Neural cell (in vitro differentiated cells): ENCODE data around the gene PPP2R3A. TPM values are rescaled to one million over a fixed set of nuclear protein-coding genes. Genes with fewer than 3 reads are reported as not detected.

Experiments used
- H2AFZ ChIP-seq: fragments of 200-600, 300-800 bp; sonication (generic), shearing (Covaris generic); 2 replicates; pipeline ENCODE4 v1.6.0; 2014; ENCODE audit warnings: low read depth, mild to moderate bottlenecking, antibody characterized with exemption, low read length, moderate library complexity
- H3F3A ChIP-seq: fragments of 200-600 bp; shearing (Covaris generic); 2 replicates; pipeline ENCODE4 v1.6.1; 2016; ENCODE audit warnings: mild to moderate bottlenecking, moderate library complexity, mixed read lengths, antibody characterized with exemption, low read length; ENCODE audit not compliant: insufficient read depth, poor library complexity, severe bottlenecking
- H3K27ac ChIP-seq: fragments of 200-600, 300-800 bp; sonication (generic), shearing (Covaris generic); 2 replicates; pipeline ENCODE4 v1.5.1; 2014; ENCODE audit warnings: mild to moderate bottlenecking, low read length, moderate library complexity
- H3K27me3 ChIP-seq: fragments of 300-800, 200-600 bp; sonication (generic), shearing (Covaris generic); 2 replicates; pipeline ENCODE4 v1.6.0; 2014; ENCODE audit warnings: mild to moderate bottlenecking, low read depth, low read length, moderate library complexity; ENCODE audit not compliant: insufficient read depth
- H3K36me3 ChIP-seq: fragments of 300-800, 200-600 bp; sonication (generic), shearing (Covaris generic); 2 replicates; pipeline ENCODE4 v1.5.1; 2014; ENCODE audit warnings: mild to moderate bottlenecking, antibody characterized with exemption, low read length, moderate library complexity; ENCODE audit not compliant: insufficient read depth
- H3K4me2 ChIP-seq: fragments of 300-800, 200-600 bp; sonication (generic), shearing (Covaris generic); 2 replicates; pipeline ENCODE4 v1.6.0; 2014; ENCODE audit warnings: mild to moderate bottlenecking, low read length
- H3K4me3 ChIP-seq: fragments of 300-800, 200-600 bp; sonication (generic), shearing (Covaris generic); 2 replicates; pipeline ENCODE4 v1.5.1; 2014; ENCODE audit warnings: mild to moderate bottlenecking, low read length, moderate library complexity
- H3K79me2 ChIP-seq: fragments of 200-600 bp; shearing (Covaris generic); replicated peaks from 2 replicates; pipeline ENCODE4 v1.6.0; 2014; ENCODE audit warnings: mild to moderate bottlenecking, low read length, moderate library complexity; ENCODE audit not compliant: insufficient read depth
- H3K9ac ChIP-seq: fragments of 300-800, 200-600 bp; sonication (generic), shearing (Covaris generic); 2 replicates; pipeline ENCODE4 v1.6.1; 2016; ENCODE audit warnings: mild to moderate bottlenecking, low read length, mixed read lengths
- H3K9me2 ChIP-seq: fragments of 200-600 bp; shearing (Covaris generic); 2 replicates; pipeline ENCODE4 v1.6.1; 2016; ENCODE audit warnings: mild to moderate bottlenecking, low read length, mixed read lengths; ENCODE audit not compliant: insufficient read depth
- H3K9me3 ChIP-seq: fragments of 200-600, 300-800 bp; sonication (generic), shearing (Covaris generic); 2 replicates; pipeline ENCODE4 v1.6.1; 2016; ENCODE audit warnings: mild to moderate bottlenecking, mixed run types, low read length, moderate library complexity, mixed read lengths
- H4K20me1 ChIP-seq: fragments of 200-600 bp; shearing (Covaris generic); 2 replicates; pipeline ENCODE4 v1.6.1; 2016; ENCODE audit warnings: mild to moderate bottlenecking, mixed run types; ENCODE audit not compliant: insufficient read depth
- EP300 ChIP-seq: fragments of 450-650 bp; conservative IDR thresholded peaks from 2 replicates; pipeline ENCODE4 v1.6.1; 2014; ENCODE audit warnings: antibody characterized with exemption, mild to moderate bottlenecking, moderate library complexity; ENCODE audit not compliant: poor library complexity, severe bottlenecking
- EZH2 ChIP-seq: fragments of 200-600, 300-800 bp; shearing (Covaris generic), sonication (generic); IDR thresholded peaks from 2 replicates; pipeline ENCODE4 v1.6.1; 2014; ENCODE audit warnings: antibody characterized with exemption, low read length, borderline replicate concordance, mild to moderate bottlenecking; ENCODE audit not compliant: insufficient read depth, poor library complexity, severe bottlenecking
- MXI1 ChIP-seq: fragments of 450-650 bp; conservative IDR thresholded peaks from 2 replicates; pipeline ENCODE4 v1.6.1; 2014; ENCODE audit warnings: antibody characterized with exemption, mild to moderate bottlenecking; ENCODE audit not compliant: poor library complexity, severe bottlenecking
- POLR2AphosphoS5 ChIP-seq: IDR thresholded peaks from 2 replicates; pipeline ENCODE4 v1.6.1; 2012
- RAD21 ChIP-seq: fragments of 450-650 bp; conservative IDR thresholded peaks from 2 replicates; pipeline ENCODE4 v1.6.1; 2014; ENCODE audit warnings: antibody characterized with exemption, mild to moderate bottlenecking, moderate library complexity
- SMC3 ChIP-seq: fragments of 450-650 bp; conservative IDR thresholded peaks from 2 replicates; pipeline ENCODE4 v1.6.1; 2014; ENCODE audit warnings: antibody characterized with exemption, mild to moderate bottlenecking, moderate library complexity; ENCODE audit not compliant: poor library complexity
- TAF1 ChIP-seq: IDR thresholded peaks from 2 replicates; pipeline ENCODE4 v1.6.1; 2012; ENCODE audit warnings: low read depth
- polyA plus RNA-seq: library from polyadenylated mRNA; depleted of rRNA; stranded (reverse); fragments of >200 nt; gene quantifications from 2 replicates; pipeline ENCODE4 v1.2.3, GENCODE V29; 2014
- TF ChIP-seq, protein P1 (sequence below): fragments of 450-650 bp; IDR thresholded peaks from 2 replicates; pipeline ENCODE4 v1.5.1; 2014; ENCODE audit warnings: antibody characterized with exemption, mild to moderate bottlenecking, moderate library complexity; ENCODE audit not compliant: poor library complexity, severe bottlenecking
- TF ChIP-seq, protein P2 (sequence below): IDR thresholded peaks from 2 replicates; pipeline ENCODE4 v1.6.1; 2012; ENCODE audit warnings: borderline replicate concordance

The PPP2R3A gene
- polyA plus RNA-seq, 1 donor from 2014 or later, result 17.9 TPM

- peaks cover 10% of the 10 kb centered on the region for H3K36me3 ChIP-seq
- H3K79me2 ChIP-seq, result peaks cover 68% of the 10 kb centered on the region
- no peak overlapping the region for H3K4me2 ChIP-seq
- H3K9ac ChIP-seq, result no peak overlapping the region
- H3K9me2 ChIP-seq, result no peaks in the 10 kb centered on the region
- TF ChIP-seq, protein P1, sequence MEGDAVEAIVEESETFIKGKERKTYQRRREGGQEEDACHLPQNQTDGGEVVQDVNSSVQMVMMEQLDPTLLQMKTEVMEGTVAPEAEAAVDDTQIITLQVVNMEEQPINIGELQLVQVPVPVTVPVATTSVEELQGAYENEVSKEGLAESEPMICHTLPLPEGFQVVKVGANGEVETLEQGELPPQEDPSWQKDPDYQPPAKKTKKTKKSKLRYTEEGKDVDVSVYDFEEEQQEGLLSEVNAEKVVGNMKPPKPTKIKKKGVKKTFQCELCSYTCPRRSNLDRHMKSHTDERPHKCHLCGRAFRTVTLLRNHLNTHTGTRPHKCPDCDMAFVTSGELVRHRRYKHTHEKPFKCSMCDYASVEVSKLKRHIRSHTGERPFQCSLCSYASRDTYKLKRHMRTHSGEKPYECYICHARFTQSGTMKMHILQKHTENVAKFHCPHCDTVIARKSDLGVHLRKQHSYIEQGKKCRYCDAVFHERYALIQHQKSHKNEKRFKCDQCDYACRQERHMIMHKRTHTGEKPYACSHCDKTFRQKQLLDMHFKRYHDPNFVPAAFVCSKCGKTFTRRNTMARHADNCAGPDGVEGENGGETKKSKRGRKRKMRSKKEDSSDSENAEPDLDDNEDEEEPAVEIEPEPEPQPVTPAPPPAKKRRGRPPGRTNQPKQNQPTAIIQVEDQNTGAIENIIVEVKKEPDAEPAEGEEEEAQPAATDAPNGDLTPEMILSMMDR, result no peak
- TF ChIP-seq EP300 (no peak), POLR2AphosphoS5 (no peak), RAD21 (no peak), TAF1 (no peak), EZH2 (no peak), MXI1 (no peak), SMC3 (no peak)
- TF ChIP-seq, protein P2, sequence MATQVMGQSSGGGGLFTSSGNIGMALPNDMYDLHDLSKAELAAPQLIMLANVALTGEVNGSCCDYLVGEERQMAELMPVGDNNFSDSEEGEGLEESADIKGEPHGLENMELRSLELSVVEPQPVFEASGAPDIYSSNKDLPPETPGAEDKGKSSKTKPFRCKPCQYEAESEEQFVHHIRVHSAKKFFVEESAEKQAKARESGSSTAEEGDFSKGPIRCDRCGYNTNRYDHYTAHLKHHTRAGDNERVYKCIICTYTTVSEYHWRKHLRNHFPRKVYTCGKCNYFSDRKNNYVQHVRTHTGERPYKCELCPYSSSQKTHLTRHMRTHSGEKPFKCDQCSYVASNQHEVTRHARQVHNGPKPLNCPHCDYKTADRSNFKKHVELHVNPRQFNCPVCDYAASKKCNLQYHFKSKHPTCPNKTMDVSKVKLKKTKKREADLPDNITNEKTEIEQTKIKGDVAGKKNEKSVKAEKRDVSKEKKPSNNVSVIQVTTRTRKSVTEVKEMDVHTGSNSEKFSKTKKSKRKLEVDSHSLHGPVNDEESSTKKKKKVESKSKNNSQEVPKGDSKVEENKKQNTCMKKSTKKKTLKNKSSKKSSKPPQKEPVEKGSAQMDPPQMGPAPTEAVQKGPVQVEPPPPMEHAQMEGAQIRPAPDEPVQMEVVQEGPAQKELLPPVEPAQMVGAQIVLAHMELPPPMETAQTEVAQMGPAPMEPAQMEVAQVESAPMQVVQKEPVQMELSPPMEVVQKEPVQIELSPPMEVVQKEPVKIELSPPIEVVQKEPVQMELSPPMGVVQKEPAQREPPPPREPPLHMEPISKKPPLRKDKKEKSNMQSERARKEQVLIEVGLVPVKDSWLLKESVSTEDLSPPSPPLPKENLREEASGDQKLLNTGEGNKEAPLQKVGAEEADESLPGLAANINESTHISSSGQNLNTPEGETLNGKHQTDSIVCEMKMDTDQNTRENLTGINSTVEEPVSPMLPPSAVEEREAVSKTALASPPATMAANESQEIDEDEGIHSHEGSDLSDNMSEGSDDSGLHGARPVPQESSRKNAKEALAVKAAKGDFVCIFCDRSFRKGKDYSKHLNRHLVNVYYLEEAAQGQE, result no peak
- no peaks in the 10 kb centered on the region for H3K27me3 ChIP-seq
- H3K4me3 ChIP-seq, result no peak overlapping the region
- H2AFZ ChIP-seq, result no peak overlapping the region
- H4K20me1 ChIP-seq, result no peaks in the 10 kb centered on the region
- no peaks in the 10 kb centered on the region for H3K9me3 ChIP-seq
- H3F3A ChIP-seq, result no peaks in the 10 kb centered on the region
- no peak overlapping the region for H3K27ac ChIP-seq
Observed at GRCh38 chr3:136152963-136153362, 187.4 kb downstream of the PPP2R3A start.

- Histone ChIP-seq H3K4me3 (no peak overlapping the region), H3F3A (no peaks in the 10 kb centered on the region), H3K9ac (no peak overlapping the region), H2AFZ (no peak overlapping the region), H4K20me1 (no peaks in the 10 kb centered on the region), H3K27me3 (no peaks in the 10 kb centered on the region), H3K9me2 (no peaks in the 10 kb centered on the region), H3K9me3 (no peaks in the 10 kb centered on the region), H3K79me2 (peaks cover 91% of the 10 kb centered on the region), H3K4me2 (no peak overlapping the region), H3K36me3 (no peaks in the 10 kb centered on the region), H3K27ac (no peak overlapping the region)
- TF ChIP-seq, protein P2, result no peak
- TF ChIP-seq EZH2 (no peak), SMC3 (no peak), RAD21 (no peak), EP300 (no peak), TAF1 (no peak), POLR2AphosphoS5 (no peak), MXI1 (no peak)
- TF ChIP-seq, protein P1, result no peak
Observed at GRCh38 chr3:136161516-136161915, 196.0 kb downstream of the PPP2R3A start.
